Measurements from ENCODE around the gene POLR3GL.

DNA sequence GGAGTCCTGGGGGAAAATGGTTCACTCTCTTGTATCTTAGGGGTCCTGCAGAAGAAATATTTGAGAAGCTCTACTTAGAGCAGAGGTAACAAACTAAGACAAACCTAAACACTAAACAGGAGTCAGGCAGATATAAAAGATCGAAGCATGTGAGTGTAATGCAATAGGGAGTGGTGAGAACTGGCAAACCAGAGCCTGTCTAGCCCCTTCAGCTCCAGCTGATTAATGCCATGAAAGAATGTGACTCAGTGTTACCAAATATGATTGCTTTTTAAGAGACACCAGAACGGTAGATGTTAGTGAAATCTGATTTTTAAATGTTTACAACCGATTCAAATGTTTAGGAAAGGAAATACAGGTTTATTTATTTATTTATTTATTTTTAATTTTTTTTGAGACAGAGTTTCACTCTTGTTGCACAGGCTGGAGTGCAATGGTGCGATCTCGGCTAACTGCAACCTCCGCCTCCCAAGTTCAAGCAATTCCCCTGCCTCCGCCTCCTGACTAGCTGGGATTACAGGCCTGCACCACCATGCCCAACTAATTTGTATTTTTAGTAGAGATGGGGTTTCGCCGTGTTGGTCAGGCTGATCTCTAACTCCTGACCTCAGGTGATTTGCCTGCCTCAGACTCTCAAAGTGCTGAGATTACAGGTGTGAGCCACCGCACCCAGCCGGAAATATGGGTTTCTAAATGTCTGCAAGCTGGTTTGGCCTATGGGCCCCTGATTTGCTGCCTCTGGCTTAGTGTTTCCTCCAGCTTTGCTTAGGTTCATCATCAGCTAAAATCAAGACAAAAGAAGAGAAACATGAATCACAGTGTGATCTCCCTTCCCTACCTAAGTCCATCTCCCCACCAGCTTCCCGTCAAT is 19.7 kb downstream of the POLR3GL start:
- TF ChIP-seq POLR2A (IDR thresholded peaks at IDR 0.05): no peak
- TF ChIP-seq, protein P1, sequence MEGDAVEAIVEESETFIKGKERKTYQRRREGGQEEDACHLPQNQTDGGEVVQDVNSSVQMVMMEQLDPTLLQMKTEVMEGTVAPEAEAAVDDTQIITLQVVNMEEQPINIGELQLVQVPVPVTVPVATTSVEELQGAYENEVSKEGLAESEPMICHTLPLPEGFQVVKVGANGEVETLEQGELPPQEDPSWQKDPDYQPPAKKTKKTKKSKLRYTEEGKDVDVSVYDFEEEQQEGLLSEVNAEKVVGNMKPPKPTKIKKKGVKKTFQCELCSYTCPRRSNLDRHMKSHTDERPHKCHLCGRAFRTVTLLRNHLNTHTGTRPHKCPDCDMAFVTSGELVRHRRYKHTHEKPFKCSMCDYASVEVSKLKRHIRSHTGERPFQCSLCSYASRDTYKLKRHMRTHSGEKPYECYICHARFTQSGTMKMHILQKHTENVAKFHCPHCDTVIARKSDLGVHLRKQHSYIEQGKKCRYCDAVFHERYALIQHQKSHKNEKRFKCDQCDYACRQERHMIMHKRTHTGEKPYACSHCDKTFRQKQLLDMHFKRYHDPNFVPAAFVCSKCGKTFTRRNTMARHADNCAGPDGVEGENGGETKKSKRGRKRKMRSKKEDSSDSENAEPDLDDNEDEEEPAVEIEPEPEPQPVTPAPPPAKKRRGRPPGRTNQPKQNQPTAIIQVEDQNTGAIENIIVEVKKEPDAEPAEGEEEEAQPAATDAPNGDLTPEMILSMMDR (IDR thresholded peaks at IDR 0.05): no peak

Measured in body of pancreas (tissue), 4 donors.